ENCODE data around the gene VPS33A.
"Not testable (repeated sequence)": the region's sequence is repeated elsewhere in the genome, so short reads cannot be mapped to it uniquely, and the experiment has no call there.

DNA sequence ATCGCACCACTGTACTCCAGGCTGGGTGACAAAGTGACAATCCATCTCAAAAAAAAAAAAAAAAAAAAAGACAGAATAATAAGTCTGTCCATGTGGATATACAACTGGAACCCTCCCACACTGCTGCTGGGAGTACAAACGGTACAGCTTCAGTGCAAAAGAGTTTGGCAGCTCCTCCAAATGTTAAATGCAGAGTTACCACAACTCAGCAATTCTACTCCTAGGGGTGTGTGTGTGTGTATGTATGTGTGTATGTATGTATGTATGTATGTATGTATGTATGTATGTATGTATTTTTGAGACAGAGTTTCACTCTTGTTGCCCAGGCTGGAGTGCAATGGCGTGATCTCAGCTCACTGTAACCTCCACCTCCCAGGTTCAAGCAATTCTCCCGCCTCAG, 7.4 kb downstream of the VPS33A start:
- not testable (repeated sequence) for TF ChIP-seq CTCF, POLR2AphosphoS5 (IDR thresholded peaks at IDR 0.05)
